ENCODE data around the gene RAD23B.
A peak's percentile ranks its signal among the peaks of the same experiment; 100 is the strongest.

Gene RAD23B

GRCh38 chr9:107337676-107338590, 54.9 kb downstream of the RAD23B start:
- DNase-seq = no peak

GRCh38 chr9:107338911-107339659, 56.0 kb downstream of the RAD23B start:
- no peak for DNase-seq

GRCh38 chr9:107340920-107341632, 58.0 kb downstream of the RAD23B start:
- peak; percentile 86 for DNase-seq

GRCh38 chr9:107342476-107343161, 59.5 kb downstream of the RAD23B start:
- DNase-seq = no peak

- DNase-seq = no peak
Observed at GRCh38 chr9:107345327-107345726, 62.2 kb downstream of the RAD23B start.

GRCh38 chr9:107348836-107349235, 65.8 kb downstream of the RAD23B start:
- DNase-seq = no peak

- no peak for DNase-seq
Observed at GRCh38 chr9:107350443-107350842, 67.4 kb downstream of the RAD23B start.

- no peak for DNase-seq
Observed at GRCh38 chr9:107351382-107352045, 68.4 kb downstream of the RAD23B start.

- DNase-seq = no peak
Observed at GRCh38 chr9:107355394-107355793, 72.3 kb downstream of the RAD23B start.

- no peak for DNase-seq
Observed at GRCh38 chr9:107358986-107359385, 75.9 kb downstream of the RAD23B start.

GRCh38 chr9:107360098-107360497, 77.0 kb downstream of the RAD23B start:
- no peak for DNase-seq

- DNase-seq = no peak
Observed at GRCh38 chr9:107361816-107362215, 78.7 kb downstream of the RAD23B start.

- DNase-seq = no peak
Observed at GRCh38 chr9:107363516-107364152, 80.6 kb downstream of the RAD23B start.

- DNase-seq = no peak
Observed at GRCh38 chr9:107367727-107368502, 84.8 kb downstream of the RAD23B start.

GRCh38 chr9:107368696-107369095, 85.6 kb downstream of the RAD23B start:
- DNase-seq = no peak

- DNase-seq = no peak
Observed at GRCh38 chr9:107373809-107374208, 90.7 kb downstream of the RAD23B start.

- DNase-seq = no peak
Observed at GRCh38 chr9:107375001-107375400, 91.9 kb downstream of the RAD23B start.

- no peak for DNase-seq
Observed at GRCh38 chr9:107375651-107376369, 92.7 kb downstream of the RAD23B start.

- DNase-seq = no peak
Observed at GRCh38 chr9:107378006-107378405, 94.9 kb downstream of the RAD23B start.
